Activated naive CD4-positive, alpha-beta T cell treated with anti-CD3 and anti-CD28 coated beads for 36 hours (primary cell): ENCODE data around the gene CMIP. TPM values are rescaled to one million over a fixed set of nuclear protein-coding genes. Genes with fewer than 3 reads are reported as not detected.

Experiments
- CTCF ChIA-PET: fragments of 350-600 bp; sonication (Branson Sonifier 250); formaldehyde crosslinking; loops from one replicate; lab custom pipeline; 2021; ENCODE audit warnings: antibody characterized with exemption; lab: Charles Lee
- DNase-seq: peaks from one replicate; pipeline ENCODE4 v3.0.0-alpha.2; 2020
- H3K27ac Mint-ChIP-seq: one replicate; pipeline ENCODE4 v1.8.0; 2021; ENCODE audit warnings: mild to moderate bottlenecking, mixed read lengths
- H3K27me3 Mint-ChIP-seq: one replicate; pipeline ENCODE4 v1.8.0; 2021; ENCODE audit warnings: low read depth, mixed read lengths
- H3K36me3 Mint-ChIP-seq: one replicate; pipeline ENCODE4 v1.8.0; 2021; ENCODE audit warnings: low read depth, mixed read lengths
- H3K4me1 Mint-ChIP-seq: one replicate; pipeline ENCODE4 v1.8.0; 2021; ENCODE audit warnings: low read depth, mixed read lengths
- H3K4me3 Mint-ChIP-seq: one replicate; pipeline ENCODE4 v1.8.0; 2021; ENCODE audit warnings: mild to moderate bottlenecking, moderate library complexity, mixed read lengths
- H3K9me3 Mint-ChIP-seq: one replicate; pipeline ENCODE4 v1.8.0; 2021; ENCODE audit warnings: mixed read lengths
- intact Hi-C: fragments of 100-400 bp; cut with micrococcal nuclease; formaldehyde crosslinking; loops from one replicate; pipeline ENCODE4 v1.15.1; 2023
- total RNA-seq, 2 experiments: library from RNA; stranded (reverse); gene quantifications; one replicate each; pipeline ENCODE4 v1.2.3, GENCODE V29; 2021

CMIP gene
- total RNA-seq, 2 experiments from 2014 or later = 28.6 to 28.8 TPM

DNA sequence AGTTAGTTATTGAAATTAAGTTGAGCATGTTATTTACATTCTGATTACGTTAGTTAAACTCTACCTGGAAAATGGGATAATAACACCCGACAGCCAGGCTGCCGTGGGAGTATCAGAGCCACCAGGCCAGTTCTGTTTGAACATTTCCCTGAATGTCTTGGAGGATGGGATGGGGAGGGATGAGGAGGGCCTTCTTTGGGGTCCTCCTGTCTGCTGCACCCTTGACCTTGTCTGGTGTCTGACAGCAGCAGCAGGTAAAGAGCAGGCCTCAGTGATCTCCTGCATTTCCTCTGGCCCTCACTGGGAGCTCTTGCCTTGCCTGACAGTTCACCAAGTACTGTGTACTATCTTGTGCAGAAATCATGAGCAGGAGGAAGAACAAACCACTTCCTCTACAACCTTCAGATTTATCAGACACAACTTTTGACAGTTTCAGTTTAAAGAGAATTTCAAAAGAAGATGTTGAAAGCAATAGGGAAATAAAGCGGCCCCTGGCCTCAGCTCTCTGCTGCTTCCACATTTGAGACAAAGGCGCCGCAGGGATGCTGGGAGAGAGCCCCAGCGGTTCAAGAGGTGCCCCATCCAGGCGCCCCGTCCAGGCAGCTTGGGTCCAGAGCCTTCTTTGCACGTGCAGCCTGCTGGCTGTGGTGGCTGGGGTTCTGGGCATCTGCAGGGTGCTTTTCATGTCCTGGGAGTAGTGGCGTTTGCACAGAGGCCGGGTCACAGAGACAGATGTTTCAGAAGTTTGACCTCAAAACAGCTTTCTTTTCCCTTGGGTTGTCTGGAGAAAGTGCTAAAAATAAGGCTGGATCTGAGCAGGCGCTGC lies 25.3 kb downstream of the CMIP start:
- intact Hi-C loops = loop anchor here (1.0 kb wide), 2 partner anchors 19 to 49 kb away; no protein-coding TSS in a partner anchor
- Mint-ChIP-seq H3K9me3 (no peaks in the 10 kb centered on the region), H3K4me3 (peak overlapping the region; percentile 10), H3K27me3 (no peaks in the 10 kb centered on the region), H3K27ac (peak overlapping the region; percentile 82), H3K36me3 (no peaks in the 10 kb centered on the region), H3K4me1 (peaks cover 68% of the 10 kb centered on the region)
- CTCF ChIA-PET = interaction anchor here (0.6 to 1.3 kb wide), 3 partner anchors 9 to 51 kb away, joined by 3 read pairs; no protein-coding TSS in a partner anchor
- DNase-seq = peak; percentile 51

- H3K36me3 Mint-ChIP-seq = peaks cover 3% of the 10 kb centered on the region
- no peak overlapping the region for H3K27ac Mint-ChIP-seq
- intact Hi-C loops = loop anchor here (1.0 kb wide), 1 partner anchor 50 kb away; no protein-coding TSS in a partner anchor
- no peak for DNase-seq
- H3K27me3 Mint-ChIP-seq = no peaks in the 10 kb centered on the region
- H3K4me3 Mint-ChIP-seq = no peak overlapping the region
- CTCF ChIA-PET = interaction anchor here (1.1 to 1.3 kb wide), 2 partner anchors 8 to 50 kb away, joined by 3 read pairs; no protein-coding TSS in a partner anchor
- no peaks in the 10 kb centered on the region for H3K9me3 Mint-ChIP-seq
- peaks cover 66% of the 10 kb centered on the region for H3K4me1 Mint-ChIP-seq
Observed at GRCh38 chr16:81470796-81471636, 26.4 kb downstream of the CMIP start.

DNA sequence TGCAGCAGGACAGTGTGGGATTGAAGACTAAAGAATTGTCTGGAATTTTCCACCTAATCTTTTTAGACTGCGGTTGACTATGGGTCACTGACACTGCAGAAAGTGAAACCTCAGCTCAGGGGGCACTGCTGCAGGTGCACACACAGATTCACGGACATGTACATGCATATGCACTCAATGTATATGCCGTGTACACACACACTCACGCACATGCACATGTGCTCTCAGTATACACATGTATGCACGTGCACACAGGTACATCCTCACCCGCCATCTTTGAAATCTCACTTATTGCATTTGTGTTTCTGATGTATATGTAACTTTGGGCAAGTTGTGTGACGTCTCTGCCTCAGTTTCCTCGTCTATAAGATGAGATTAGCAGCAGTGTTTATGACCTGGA lies 27.3 kb downstream of the CMIP start:
- intact Hi-C loops = no loop called here
- no peak for DNase-seq
- Mint-ChIP-seq H3K4me3 (no peak overlapping the region), H3K9me3 (no peaks in the 10 kb centered on the region), H3K36me3 (peaks cover 5% of the 10 kb centered on the region), H3K27ac (no peak overlapping the region), H3K27me3 (no peaks in the 10 kb centered on the region), H3K4me1 (peaks cover 68% of the 10 kb centered on the region)
- CTCF ChIA-PET = no interaction called here

GRCh38 chr16:81472391-81472790 lies 27.8 kb downstream of the CMIP start:
- Mint-ChIP-seq H3K9me3 (no peaks in the 10 kb centered on the region), H3K27ac (no peak overlapping the region), H3K36me3 (peaks cover 5% of the 10 kb centered on the region), H3K4me3 (no peak overlapping the region), H3K27me3 (no peaks in the 10 kb centered on the region), H3K4me1 (peaks cover 72% of the 10 kb centered on the region)
- CTCF ChIA-PET = no interaction called here
- intact Hi-C loops = no loop called here
- no peak for DNase-seq

- H3K27ac Mint-ChIP-seq = no peak overlapping the region
- peaks cover 5% of the 10 kb centered on the region for H3K36me3 Mint-ChIP-seq
- peaks cover 71% of the 10 kb centered on the region for H3K4me1 Mint-ChIP-seq
- H3K9me3 Mint-ChIP-seq = no peaks in the 10 kb centered on the region
- DNase-seq = no peak
- CTCF ChIA-PET = interaction anchor here (0.7 kb wide), 1 partner anchor 86 kb away, joined by 3 read pairs; no protein-coding TSS in a partner anchor
- intact Hi-C loops = no loop called here
- H3K27me3 Mint-ChIP-seq = no peaks in the 10 kb centered on the region
- no peak overlapping the region for H3K4me3 Mint-ChIP-seq
Observed at GRCh38 chr16:81473066-81473488, 28.5 kb downstream of the CMIP start.

DNA sequence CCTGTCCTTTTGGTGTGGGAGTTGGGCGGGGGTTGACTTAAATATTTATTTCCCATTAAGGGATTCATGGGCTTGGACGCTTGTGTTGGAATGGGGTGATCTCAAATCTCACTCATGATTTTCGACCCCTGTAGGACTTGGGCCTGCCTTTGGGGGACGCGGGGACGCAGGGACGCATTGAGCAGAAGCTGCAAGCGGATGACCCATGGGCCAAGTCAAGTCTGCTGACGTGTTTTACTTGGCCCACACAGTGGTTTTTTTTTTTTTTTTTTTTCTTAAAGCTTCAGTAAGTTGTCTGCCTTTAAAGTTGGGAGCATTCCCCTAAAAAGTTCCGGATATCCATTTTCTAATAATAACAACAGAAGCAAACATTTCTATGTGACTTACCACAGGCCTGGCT lies 28.9 kb downstream of the CMIP start:
- intact Hi-C loops = no loop called here
- no peak overlapping the region for H3K4me3 Mint-ChIP-seq
- CTCF ChIA-PET = interaction anchor here (0.7 kb wide), 2 partner anchors 72 to 85 kb away, joined by 3 read pairs; no protein-coding TSS in a partner anchor
- no peaks in the 10 kb centered on the region for H3K27me3 Mint-ChIP-seq
- DNase-seq = no peak
- H3K27ac Mint-ChIP-seq = no peak overlapping the region
- H3K9me3 Mint-ChIP-seq = no peaks in the 10 kb centered on the region
- H3K36me3 Mint-ChIP-seq = peaks cover 5% of the 10 kb centered on the region
- H3K4me1 Mint-ChIP-seq = peaks cover 71% of the 10 kb centered on the region

- intact Hi-C loops = no loop called here
- Mint-ChIP-seq H3K27ac (no peak overlapping the region), H3K4me3 (no peak overlapping the region), H3K27me3 (no peaks in the 10 kb centered on the region), H3K36me3 (peaks cover 5% of the 10 kb centered on the region), H3K9me3 (no peaks in the 10 kb centered on the region), H3K4me1 (peaks cover 70% of the 10 kb centered on the region)
- DNase-seq = no peak
- CTCF ChIA-PET = interaction anchor here (0.7 kb wide), 2 partner anchors 73 to 85 kb away, joined by 3 read pairs; no protein-coding TSS in a partner anchor
Observed at GRCh38 chr16:81473969-81474959, 29.7 kb downstream of the CMIP start.

DNA sequence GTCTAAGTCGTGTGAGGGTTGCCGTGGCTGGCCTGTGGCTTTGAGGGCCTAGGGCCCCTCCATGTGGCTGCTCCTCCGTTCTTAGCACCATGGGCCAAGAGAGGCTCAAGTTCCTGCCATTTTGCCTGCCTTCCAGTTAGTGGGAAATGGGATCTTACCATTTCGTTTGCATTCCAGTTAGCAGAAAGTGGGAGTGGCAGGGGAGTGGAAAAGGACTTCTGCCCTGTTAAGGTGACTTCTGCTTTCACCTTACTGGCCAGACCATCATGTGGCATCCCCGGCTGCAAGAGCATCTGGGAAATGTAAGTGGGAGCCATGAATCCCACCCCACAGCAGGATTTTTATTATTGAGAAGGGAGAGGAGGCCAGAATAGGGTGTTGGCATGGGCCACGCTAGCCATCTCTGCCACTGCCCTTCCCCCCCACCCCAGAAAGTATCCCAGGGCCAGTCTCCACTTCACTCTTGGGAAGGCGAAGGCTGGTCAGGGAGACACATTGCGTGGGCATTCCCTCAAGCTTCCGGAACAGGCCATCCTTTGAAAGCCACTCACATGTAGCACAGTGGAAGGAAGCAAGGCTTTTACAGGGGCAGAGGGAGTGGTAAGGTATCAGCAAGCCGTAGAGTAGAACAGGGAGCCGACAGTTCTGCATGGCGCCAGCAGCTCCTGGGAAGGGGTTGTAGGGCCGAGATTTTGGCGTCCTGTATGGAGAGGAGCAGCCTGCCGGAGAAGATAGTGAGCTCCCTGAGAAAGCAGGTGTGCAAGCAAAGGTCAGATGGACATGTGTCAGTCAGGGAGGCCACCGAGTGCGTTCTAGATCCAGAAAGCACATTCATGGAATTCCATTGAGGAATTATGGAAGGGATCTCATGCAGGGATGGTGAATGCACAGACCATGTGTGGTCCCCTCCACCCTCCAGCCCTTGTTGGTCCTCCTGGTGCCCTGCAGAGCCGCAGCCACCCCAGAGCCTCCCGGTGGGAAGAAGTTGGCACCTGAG lies 33.4 kb downstream of the CMIP start:
- DNase-seq = no peak
- Mint-ChIP-seq H3K4me1 (peaks cover 61% of the 10 kb centered on the region), H3K36me3 (peaks cover 5% of the 10 kb centered on the region), H3K27ac (no peak overlapping the region), H3K27me3 (no peaks in the 10 kb centered on the region), H3K4me3 (no peak overlapping the region), H3K9me3 (no peaks in the 10 kb centered on the region)
- CTCF ChIA-PET = interaction anchor here (0.7 to 1.2 kb wide), 2 partner anchors 8 to 17 kb away, joined by 3 read pairs; no protein-coding TSS in a partner anchor
- intact Hi-C loops = no loop called here

- CTCF ChIA-PET = interaction anchor here (1.2 kb wide), 1 partner anchor 9 kb away, joined by 3 read pairs; no protein-coding TSS in a partner anchor
- H3K9me3 Mint-ChIP-seq = no peaks in the 10 kb centered on the region
- no peak overlapping the region for H3K4me3 Mint-ChIP-seq
- no peak for DNase-seq
- H3K27ac Mint-ChIP-seq = no peak overlapping the region
- peaks cover 58% of the 10 kb centered on the region for H3K4me1 Mint-ChIP-seq
- intact Hi-C loops = no loop called here
- H3K36me3 Mint-ChIP-seq = peaks cover 5% of the 10 kb centered on the region
- H3K27me3 Mint-ChIP-seq = no peaks in the 10 kb centered on the region
Observed at GRCh38 chr16:81478876-81479511, 34.4 kb downstream of the CMIP start.

DNA sequence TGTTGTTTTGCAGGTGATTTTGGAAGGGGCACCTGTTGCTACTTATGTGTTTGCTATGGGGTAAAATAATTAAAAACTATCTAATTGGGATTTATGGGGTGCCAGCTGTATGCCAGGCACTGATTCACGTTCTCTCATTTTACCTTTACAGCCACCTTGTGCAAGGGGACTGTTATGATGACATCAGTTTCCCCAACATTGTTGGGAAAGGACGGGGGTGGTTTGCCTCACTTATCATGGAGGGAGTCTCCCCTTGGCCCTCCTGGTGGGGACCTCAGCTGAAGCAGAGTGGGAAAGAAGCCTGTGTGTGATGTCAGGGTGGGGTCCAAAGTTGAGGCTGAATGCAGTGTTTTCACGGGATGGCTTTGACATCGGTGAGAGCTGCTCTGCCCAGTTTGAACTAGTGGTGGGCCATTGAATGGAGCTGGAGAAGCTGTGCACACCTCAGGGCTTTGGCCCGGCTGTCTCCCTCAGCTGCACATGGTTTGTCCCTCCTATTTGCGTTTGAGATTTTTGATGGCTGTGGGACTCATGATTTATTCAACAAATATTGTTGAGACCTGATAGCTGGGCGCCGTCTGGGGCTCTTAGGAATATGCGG lies 36.1 kb downstream of the CMIP start:
- peaks cover 4% of the 10 kb centered on the region for H3K36me3 Mint-ChIP-seq
- CTCF ChIA-PET = no interaction called here
- H3K4me1 Mint-ChIP-seq = peaks cover 54% of the 10 kb centered on the region
- H3K9me3 Mint-ChIP-seq = no peaks in the 10 kb centered on the region
- H3K4me3 Mint-ChIP-seq = no peak overlapping the region
- H3K27me3 Mint-ChIP-seq = no peaks in the 10 kb centered on the region
- no peak overlapping the region for H3K27ac Mint-ChIP-seq
- DNase-seq = no peak
- intact Hi-C loops = no loop called here
